ENCODE data around the gene PLXND1.

PLXND1 gene

DNA sequence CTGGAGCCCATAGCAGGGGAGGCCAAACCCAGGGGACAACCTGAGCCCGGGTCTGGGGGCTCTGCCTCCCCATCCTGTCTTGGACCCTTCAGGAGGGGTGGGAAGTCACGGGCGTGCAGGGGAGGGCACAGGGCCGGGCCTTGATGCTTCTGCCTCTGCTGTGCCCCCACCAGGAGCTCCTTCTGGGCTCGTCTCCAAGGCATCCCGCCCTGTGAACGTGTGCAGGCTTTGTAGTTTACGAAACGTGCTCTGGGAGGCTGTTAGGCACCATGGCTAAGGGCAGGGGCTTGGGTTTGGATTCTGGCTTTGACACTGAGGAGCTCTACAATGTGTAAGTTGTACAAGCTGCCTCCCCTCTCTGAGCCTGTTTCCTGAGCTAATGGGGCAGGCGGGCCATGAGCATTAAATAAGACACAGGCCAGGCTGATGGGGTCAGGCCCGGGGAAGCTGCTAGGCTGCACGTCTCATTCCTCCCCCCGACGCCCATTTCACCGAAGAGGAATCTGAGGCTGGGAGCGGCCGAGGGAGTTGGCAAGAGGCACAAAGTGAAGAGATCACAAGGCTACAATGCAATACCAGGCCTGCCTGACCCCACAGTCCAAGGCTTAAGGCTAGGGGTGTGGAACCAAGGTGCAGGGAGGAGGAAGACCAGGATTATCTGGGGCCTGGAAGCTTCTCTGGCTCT, 19.6 kb downstream of the PLXND1 start:
- DNase-seq (ENCODE audit: low spot score) = no peak
- FAIRE-seq = no peak

DNA sequence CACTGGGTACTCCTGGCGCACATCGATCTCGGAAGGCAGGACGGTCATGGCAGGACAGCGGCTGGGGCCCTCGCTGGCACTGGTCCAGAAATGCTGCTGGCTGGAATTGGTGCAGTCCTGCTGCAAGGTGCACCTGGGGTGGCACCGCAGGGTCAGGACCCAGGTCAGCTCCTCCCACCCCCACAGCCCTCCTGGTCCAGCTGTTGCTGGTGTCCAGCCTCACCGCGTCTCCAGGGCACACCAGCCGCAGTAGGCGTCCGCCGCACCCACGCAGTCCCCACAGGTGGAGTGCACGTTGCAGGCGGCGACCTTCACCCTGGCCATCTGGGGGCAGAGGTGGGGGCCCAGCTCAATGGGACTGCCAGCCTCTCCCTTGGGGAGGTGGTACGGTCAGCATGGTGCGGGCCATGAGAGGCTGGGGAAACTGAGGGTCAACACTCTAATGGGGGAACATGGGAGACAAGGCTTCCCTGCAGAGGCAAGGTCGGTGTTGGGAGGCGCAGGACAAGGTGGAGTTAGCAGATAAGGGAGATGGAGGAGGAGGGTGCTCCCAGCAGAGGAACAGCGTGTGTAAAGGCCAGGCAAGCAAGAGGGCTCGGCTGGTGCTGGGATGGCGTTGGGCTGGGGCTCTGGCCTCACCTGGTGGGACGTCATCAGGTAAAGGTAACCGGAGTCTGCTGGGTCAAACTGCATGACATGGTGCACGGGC, 20.4 kb downstream of the PLXND1 start:
- FAIRE-seq = no peak
- DNase-seq (ENCODE audit: low spot score) = no peak

DNA sequence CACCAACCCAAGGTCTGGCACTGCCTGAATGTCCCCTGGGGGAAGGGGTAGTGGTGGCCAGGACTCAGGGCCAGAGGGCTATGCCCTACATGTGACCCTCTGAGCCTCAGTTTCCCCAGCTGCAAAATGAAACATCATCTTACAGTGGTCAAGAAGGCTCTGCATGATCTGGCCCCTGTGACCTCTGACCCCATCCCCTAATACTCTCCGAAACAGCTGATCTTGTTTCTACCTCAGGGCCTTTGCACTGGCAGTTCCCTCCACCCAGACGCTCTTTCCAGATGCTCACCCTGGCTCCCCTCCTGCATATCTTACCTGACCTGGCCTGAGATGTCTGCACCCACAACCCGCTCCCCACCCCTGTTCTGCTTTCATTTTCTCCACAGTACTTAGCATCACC, 21.8 kb downstream of the PLXND1 start:
- DNase-seq (ENCODE audit: low spot score) = no peak
- no peak for FAIRE-seq

DNA sequence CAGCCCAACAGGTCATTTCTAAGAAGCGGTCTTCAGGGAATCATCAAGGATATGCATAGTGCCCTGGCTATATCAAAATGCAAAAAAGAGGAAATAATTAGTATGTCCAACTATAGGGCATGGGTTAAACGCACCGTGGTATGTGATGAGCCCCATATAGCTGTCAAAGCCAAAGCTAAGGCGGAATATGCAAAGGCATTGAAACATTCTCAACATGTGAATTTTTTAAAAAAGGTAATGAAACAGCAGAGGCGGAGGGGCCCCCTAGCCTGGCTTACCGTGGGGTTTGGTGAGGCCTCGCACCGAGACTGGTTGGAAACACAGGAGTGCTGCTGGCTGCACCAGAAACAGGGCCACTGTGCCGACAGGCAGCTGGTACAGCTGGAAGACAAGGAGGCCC, 23.2 kb downstream of the PLXND1 start:
- DNase-seq (ENCODE audit: low spot score) = no peak
- no peak for FAIRE-seq

DNA sequence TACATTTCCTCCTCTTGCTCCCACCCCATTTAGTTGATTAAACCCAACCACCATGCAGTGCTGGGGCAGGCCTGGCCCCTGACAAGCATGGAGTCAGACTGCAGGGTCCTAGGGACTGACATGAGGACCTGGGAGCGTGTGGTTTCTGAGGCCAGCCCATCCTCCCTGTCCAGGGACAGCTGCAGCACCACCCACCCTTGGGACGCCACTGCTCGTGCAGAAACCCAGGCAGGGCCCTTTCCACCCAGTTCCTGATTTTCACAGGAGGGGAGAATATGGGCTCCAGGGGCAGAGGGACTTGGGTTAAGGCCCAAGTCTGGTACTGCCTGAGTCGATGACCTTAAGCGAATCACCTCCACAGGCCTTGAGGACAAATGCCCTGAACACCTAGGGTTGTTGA, 23.7 kb downstream of the PLXND1 start:
- DNase-seq (ENCODE audit: low spot score) (no peak), FAIRE-seq (no peak)

DNA sequence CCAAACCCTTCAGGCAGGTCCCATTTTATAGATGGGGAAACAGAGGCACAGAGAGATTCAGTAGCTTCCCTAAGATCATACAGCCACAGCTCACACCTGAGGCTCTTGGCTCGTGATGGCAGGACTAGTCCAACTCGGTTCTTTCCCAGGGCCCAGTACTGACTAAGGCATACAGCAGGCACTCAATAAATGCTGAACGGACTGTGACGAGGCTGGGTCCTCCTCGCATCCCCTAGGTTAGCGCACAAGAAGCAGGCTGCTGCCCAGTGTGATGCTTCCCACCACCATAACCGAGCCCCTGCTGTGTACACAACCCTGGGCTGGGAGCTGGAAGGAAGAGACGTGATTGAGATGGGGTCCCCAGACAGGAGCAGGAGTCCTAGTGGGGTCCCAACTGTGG, 24.9 kb downstream of the PLXND1 start:
- DNase-seq (ENCODE audit: low spot score) = no peak
- no peak for FAIRE-seq

DNA sequence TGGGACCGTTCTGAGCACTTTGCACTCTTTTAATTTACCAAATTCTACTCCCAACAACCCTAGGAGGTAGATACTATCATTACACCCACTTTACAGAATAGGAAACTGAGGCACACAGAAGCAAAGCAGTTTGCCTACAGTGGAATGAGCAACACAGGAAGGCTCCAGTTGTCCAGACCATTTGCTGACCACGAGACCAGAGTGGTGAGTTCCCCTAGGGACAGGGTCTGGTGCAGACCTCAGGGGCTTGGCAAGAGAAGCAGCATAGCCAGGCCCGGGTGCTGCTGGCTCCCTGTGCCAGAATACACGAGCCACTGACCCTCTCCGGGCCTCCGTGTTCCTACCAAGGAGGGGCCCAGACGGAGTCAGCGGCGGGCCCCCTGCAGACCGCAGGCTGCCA, 26.5 kb downstream of the PLXND1 start:
- FAIRE-seq = no peak
- no peak for DNase-seq (ENCODE audit: low spot score)

DNA sequence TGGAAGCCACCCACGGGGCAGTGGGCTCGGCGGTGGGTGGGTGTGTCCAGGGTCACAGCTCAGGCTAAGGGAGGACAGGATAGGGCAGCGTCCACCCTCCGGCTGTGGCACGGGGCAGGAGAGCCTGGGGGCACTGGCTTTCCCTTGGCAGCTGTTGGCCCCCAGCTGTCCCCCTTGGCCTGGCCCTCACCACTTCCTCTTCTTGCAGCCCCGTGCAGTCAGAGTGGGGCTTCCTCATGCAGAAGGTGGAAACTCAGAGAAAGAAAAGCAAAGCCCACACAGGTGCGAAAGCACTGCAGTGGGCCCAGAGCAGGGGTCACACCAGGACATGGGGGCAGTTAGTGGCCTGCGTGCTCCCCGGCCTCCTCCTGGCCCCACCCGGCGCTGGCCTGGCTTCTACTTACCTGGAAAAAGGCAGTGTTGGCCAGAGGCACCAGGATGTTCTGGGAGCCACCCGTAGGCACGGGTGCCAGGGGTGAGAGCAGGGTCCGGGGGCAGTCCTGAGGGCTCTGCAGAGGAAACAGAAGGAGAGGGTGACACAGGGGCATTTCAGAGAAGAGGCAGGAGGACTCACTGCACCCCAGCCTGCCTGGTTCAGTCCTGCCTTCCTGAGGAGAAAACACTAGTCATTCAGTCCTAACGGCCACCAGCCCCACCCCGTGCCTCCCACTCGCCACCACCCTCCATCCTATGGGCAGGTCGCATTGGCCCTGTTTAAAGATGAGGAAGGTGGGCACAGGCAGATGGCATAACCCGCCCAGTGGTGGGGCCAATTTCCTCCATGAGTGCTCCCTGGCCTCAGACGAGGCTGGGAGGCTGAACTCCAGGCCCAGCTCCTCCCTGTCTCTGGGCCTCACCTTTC, 28.3 kb downstream of the PLXND1 start:
- FAIRE-seq (no peak), DNase-seq (ENCODE audit: low spot score) (no peak)

DNA sequence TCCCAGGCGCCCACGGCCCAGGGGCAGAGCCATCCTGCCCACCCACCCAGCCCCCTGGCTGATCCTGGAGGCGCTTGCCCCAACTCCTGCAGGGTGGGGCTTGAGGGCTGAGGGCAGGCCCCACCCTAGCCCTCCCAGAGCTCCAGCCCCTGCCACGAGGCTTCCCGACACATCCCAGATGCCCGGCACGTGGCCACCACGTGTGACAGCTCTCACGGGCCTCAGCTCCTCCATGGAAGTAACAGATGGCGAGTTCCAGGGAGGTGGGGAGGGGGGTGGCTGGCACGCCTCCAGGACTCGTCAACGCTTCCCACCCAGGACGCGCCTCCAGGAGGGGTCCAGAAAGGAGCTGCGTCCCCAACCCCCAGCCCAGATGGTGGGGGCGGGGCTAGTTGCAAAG, 29.1 kb downstream of the PLXND1 start:
- DNase-seq (ENCODE audit: low spot score) (no peak), FAIRE-seq (no peak)

DNA sequence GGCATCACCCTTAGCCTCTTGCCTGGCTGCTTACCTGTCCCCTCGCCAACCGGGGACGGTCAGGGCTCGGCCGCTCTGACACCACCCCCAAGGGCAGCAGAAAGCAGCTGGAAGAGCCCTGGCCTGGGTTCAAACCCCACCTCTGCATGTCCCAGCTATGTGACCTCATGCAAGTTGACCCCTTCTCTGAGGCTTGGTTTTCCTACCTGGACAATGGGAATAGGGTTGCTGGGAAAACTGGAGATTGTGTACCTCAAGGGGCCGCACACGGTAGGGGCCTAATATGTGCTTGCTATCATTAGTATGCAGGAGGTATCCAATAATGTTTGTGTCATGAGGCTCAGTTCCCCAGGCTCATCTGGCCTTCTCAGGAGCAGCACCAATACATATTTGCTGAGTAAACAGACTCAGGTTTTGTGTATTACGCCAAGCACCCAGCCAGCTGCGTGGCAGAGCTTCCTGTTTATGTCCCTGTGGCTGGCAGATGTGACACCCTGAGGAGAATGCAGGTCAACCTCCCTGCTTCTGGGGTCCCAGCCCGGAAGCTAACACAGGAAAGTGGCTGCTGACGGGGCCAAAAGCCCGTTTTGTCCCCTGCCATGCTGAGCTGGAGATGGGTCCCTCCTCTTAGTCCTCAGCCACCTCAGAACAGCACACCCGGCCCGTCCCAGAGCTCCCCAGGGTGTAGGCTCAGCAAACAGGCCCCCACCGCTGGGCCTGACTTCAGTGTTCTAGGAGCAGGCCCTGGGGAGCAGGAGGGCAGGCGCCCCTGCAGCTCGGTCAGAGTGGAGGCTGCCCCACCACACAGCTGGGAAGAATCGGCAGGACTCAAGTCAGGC, 29.7 kb downstream of the PLXND1 start:
- DNase-seq (ENCODE audit: low spot score) (no peak), FAIRE-seq (no peak)

DNA sequence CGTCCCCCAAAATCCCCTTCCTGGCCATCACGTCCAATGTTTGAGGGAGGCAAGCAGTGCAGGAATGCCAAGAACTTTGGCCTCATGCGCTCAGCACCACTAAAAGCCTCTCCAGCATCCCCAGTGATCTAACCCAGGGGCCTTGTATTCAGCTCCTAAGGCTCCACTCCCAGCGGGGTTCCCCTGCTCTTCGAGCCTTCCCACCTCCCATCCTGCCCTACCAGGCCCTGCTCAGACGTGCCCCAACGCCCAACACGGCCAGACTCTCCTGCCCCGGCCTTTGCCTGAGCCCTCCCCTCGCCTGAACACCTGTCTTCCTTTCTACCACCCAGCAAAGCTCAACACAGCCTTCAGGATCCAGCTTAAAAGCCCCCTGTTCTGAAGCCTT, 30.5 kb downstream of the PLXND1 start:
- FAIRE-seq = no peak
- DNase-seq (ENCODE audit: low spot score) = no peak

DNA sequence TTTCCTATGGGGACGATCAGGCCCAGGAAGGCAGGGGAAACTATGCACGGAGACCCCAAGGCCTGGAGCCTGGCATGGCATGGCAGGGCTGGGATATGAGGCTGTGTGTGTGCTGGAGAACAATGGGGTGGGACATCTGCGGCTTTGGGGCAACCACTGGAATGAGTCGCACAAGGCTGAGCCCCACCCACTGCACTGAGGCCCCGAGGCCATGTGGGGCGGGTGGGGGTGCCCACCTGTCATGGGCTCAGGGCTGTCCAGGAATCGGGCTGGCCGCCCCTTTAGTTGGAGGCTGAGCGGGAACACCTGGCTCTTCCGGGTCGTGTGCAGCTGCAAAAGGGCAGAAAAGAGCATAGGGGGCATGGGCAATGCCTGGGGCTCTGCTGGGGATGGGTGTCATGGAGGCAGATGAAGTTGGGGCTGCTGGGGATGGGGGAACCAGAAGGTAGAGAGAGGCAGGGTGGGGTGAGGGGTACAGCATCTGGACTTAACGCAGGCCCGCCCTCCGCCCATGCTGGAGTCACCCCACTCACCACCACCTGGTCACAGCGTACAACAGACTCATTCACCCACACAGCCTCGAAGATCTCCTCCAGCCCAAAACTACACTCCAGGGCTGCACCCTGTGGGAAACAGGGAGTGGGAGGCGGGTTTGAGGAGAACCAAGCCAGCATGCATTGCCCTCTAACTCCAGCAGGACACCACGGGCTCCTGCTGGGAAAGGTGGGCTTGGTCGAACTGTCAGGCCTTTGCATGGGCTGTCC, 31.1 kb downstream of the PLXND1 start:
- no peak for DNase-seq (ENCODE audit: low spot score)
- FAIRE-seq = no peak

DNA sequence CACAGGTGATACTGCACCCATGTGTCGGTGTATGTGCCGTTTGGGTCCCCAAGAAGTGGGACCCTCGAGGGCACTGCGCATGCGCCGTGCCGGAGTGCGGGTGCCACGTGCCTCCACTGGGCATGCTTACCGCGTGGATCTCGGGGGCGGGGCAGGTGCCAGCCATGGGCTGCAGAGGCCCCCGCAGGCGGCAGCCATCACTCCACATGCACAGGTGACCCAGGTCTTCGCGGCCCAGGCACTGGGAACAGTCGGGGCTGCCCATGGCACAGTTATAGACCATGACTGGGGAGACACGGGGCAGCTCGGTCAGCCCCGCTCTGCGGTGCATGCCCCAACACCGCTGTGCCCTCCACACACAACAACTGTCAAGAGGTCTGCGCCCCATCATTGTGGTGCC, 32.3 kb downstream of the PLXND1 start:
- FAIRE-seq (no peak), DNase-seq (ENCODE audit: low spot score) (no peak)

DNA sequence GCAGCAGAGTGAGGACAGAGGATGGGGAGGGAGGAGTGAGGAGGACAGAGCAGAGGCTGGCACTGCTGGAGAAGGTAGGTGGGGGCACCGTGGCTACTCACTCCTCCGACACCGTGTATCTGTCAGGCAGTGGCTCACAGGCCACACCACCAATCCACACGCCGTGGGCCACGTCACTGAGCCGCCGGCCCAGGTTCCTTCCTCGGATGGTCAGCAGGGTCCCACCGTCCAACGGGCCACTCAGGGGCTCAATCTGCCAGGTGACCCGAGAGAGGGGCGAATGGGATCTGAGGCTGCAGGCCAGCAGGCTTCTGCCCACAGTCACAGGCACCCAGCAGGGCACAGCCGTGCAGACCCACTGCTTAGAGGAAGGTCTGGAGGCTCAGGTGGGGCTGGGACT, 33.0 kb downstream of the PLXND1 start:
- FAIRE-seq = no peak
- no peak for DNase-seq (ENCODE audit: low spot score)

DNA sequence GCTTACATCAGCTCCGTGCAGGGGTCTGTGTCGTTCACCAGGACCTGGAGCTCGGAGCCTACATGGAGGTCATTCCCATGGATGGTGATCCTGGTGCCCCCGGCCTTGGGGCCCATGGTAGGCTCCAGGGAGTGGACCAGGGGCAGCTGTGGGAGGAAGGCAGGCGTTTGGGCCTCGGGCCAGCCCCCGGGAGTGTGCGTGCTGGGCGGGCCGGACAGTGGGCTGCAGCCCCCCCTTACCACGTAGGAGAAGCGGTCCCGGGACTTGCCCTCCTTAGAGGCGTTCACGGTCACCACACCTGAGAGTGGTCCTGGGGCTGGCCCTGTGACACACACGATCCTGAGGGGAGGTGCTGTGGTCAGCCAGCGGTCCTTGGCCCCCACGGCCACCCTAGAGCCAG, 33.9 kb downstream of the PLXND1 start:
- DNase-seq (ENCODE audit: low spot score) (no peak), FAIRE-seq (no peak)

DNA sequence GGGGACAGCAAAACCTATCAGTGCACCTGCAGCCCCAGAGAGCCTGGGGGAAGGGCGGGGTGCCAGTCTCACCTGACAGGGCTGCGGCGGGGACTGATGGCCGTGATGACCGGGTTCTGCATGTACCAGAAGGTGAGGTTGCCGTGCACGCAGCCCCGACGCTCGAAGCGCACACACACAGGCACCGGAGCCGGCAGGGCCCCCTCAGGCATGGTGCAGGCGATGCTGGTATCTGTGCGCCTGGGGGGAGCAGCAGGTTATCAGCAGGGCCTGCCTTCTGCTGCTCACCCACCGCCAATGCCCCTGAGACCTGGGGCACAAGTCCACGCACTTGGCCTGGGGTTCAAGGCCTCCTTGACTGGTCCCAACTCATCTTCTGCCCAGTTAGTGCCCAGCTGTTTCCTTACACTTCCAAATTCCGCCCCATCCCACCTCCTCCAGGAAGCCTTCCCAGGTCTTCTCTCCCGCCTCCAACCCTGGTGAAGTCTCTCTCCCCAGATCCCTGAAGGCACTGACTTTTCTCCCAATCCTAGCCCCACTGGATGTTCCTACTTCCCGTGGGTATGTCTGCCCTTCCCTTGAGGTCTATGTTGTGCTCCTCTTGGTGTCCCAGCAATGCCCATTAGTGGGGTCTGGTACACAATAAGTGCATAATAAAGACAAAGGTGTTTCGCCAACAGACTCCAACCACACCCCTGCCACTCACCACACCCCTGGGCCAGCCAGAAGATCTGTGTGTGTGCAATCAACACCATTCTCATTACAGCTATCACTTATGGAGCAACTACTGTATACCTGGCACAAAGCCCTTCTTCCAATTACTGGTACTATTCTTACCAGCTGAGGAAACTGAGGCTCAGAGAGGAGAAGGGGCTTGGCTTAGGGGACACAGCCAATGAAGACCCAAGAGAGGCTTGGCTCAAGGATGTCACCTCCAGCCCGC, 34.6 kb downstream of the PLXND1 start:
- DNase-seq (ENCODE audit: low spot score) = no peak
- FAIRE-seq = no peak

DNA sequence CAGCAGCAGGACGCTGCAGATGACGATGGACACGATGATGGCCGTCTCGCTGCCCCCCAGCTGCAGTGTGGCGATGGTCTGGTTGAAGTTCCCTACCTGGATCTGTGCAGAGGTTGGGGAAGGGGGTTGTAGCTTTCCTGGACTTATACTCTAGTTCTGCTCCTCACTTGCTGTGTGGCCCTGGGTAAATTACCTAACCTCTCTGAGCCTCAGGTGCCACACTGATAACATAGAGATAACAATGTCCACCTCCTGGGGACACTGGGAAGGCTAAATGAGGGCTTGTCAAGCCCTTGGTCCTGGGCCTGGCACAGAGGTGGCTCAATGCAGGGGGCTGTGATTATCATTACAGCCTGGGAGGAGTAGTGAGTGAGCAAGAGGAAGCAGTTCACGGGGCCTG, 36.6 kb downstream of the PLXND1 start:
- DNase-seq (ENCODE audit: low spot score) (no peak), FAIRE-seq (no peak)

DNA sequence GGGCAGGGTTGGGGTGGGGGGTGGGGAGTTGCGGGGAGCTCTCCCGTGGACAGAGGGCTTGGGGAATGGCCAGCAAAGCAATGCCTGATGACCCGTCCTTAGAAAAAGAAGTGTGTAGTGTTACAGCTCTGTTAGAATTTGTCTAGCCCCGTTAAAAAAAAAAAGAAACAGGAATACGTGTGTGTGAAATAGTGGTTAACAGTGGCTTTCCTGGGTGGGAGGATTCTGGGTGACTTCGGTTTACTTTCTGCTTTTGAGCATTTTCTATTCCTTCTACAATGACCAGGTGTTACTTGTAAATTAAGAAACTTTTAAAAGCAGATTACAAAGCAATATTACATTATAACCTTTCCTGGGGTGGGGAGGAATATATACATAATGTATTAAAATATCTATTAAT, 38.5 kb downstream of the PLXND1 start:
- FAIRE-seq (no peak), DNase-seq (ENCODE audit: low spot score) (no peak)

DNA sequence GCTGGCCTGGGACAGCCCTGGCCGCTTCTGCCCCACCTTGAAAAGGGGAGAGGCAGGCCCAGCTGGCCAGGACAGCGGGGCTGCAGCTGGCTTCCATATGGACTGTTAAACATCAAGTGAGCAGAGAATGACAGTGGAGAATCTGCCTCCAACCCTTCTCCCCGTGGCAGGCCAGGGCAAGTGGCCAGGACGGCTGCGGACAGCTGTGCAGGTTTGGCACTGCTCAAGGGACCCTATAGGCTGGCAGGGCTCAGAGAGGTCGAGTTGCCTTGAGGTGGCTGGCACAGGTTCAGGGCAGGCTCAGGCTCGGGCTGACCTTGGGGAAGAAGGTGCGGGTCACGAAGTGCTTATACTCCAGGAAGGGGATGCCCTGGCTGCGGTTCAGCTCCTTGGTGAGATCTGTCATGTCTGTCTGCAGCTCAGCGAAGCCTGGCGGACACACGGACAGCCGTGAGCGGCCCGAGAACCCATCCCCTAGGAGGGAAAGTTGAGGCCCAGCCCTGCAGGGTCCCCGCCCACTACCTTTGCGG, 39.2 kb downstream of the PLXND1 start:
- DNase-seq (ENCODE audit: low spot score) (no peak), FAIRE-seq (no peak)
